ENCODE measurements around the gene FRAS1.

Gene FRAS1

GRCh38 chr4:78332976-78333375 is 275.9 kb downstream of the FRAS1 start:
- no peak for DNase-seq

- DNase-seq: no peak
Observed at GRCh38 chr4:78336093-78336943, 279.2 kb downstream of the FRAS1 start.

- no peak for DNase-seq
Observed at GRCh38 chr4:78337244-78338020, 280.3 kb downstream of the FRAS1 start.

- DNase-seq: no peak
Observed at GRCh38 chr4:78342125-78342524, 285.0 kb downstream of the FRAS1 start.

GRCh38 chr4:78343682-78344081 is 286.6 kb downstream of the FRAS1 start:
- no peak for DNase-seq

GRCh38 chr4:78345237-78345636 is 288.1 kb downstream of the FRAS1 start:
- DNase-seq: no peak

GRCh38 chr4:78346222-78346621 is 289.1 kb downstream of the FRAS1 start:
- DNase-seq: no peak

GRCh38 chr4:78347527-78347926 is 290.4 kb downstream of the FRAS1 start:
- no peak for DNase-seq

GRCh38 chr4:78353921-78354320 is 296.8 kb downstream of the FRAS1 start:
- DNase-seq: no peak

GRCh38 chr4:78354782-78355181 is 297.7 kb downstream of the FRAS1 start:
- no peak for DNase-seq

- no peak for DNase-seq
Observed at GRCh38 chr4:78355306-78355705, 298.2 kb downstream of the FRAS1 start.

- no peak for DNase-seq
Observed at GRCh38 chr4:78356251-78356786, 299.2 kb downstream of the FRAS1 start.

- no peak for DNase-seq
Observed at GRCh38 chr4:78357122-78357521, 300.0 kb downstream of the FRAS1 start.

- no peak for DNase-seq
Observed at GRCh38 chr4:78360466-78360865, 303.3 kb downstream of the FRAS1 start.

GRCh38 chr4:78361621-78362120 is 304.5 kb downstream of the FRAS1 start:
- DNase-seq: no peak

- DNase-seq: no peak
Observed at GRCh38 chr4:78362310-78362709, 305.2 kb downstream of the FRAS1 start.

GRCh38 chr4:78363031-78363570 is 306.0 kb downstream of the FRAS1 start:
- no peak for DNase-seq

GRCh38 chr4:78369679-78370078 is 312.6 kb downstream of the FRAS1 start:
- peak; percentile 51 for DNase-seq

GRCh38 chr4:78370631-78371372 is 313.7 kb downstream of the FRAS1 start:
- no peak for DNase-seq

GRCh38 chr4:78372355-78372988 is 315.3 kb downstream of the FRAS1 start:
- DNase-seq: no peak

GRCh38 chr4:78377555-78377954 is 320.4 kb downstream of the FRAS1 start:
- DNase-seq: no peak

GRCh38 chr4:78379040-78379439 is 321.9 kb downstream of the FRAS1 start:
- no peak for DNase-seq
